Stimulated activated CD4-positive, alpha-beta T cell treated with anti-CD3 and anti-CD28 coated beads, TNF-alpha, amount 100 ng/mL, for 24 hours (primary cell): ENCODE results near the gene SMAD7.

ENCODE experiments used
- DNase-seq, 3 experiments: peaks; one replicate each; pipeline ENCODE4 v3.0.0-alpha.2; 2020; ENCODE audit warnings: low read depth in 3 of 3

The SMAD7 gene

GRCh38 chr18:48929941-48930713, 20.6 kb downstream of the SMAD7 start:
- no peak for DNase-seq

- DNase-seq, result no peak
Observed at GRCh38 chr18:48929212-48929612, 21.6 kb downstream of the SMAD7 start.

- peak in 1 of 3 experiments; percentile 68 for DNase-seq
Observed at GRCh38 chr18:48928787-48929186, 22.0 kb downstream of the SMAD7 start.

- DNase-seq, result no peak
Observed at GRCh38 chr18:48927286-48928080, 23.3 kb downstream of the SMAD7 start.

GRCh38 chr18:48926420-48926857, 24.3 kb downstream of the SMAD7 start:
- no peak for DNase-seq

GRCh38 chr18:48925491-48925780, 25.3 kb downstream of the SMAD7 start:
- no peak for DNase-seq

DNA sequence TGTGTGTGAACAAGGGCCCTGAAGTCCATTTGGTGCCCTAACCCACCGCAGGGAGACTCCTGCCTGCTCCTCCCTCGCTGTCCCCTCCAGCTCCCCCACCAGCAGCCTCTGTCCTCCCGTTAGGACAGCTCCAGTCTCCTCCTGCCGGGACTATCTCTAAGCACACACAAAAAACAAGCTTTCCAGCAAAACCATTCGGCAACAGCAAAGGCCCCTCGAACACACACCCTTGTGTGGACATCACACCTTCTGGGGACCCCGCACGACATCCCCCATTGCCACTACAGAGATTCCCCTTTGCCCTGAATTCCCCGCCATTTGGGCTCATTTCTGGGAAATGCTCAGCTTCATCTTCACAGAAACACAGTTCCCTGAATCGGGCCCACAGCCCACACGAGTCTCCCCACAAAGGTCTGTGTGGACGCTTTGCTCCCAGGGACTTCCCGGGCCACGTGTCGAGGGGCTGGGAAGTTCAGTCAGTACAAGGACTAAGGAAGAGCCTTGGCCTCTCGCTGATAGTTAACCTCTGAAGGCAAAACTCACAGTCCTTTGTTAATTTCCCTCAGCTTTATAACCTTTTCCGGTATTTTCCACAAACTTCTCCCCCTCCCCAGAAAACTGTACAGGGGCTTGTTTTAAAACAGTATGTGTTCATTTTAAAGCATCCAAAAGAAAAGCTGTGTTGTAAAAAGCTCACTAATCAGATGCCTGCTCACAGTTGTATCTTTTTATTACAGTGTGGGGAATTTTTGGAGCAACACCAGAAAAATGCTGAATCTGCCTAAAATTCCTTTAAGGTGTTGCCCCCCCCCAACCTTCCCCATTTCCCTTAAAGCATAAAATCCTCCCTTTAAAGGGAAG, 25.9 kb downstream of the SMAD7 start:
- DNase-seq, result no peak

DNA sequence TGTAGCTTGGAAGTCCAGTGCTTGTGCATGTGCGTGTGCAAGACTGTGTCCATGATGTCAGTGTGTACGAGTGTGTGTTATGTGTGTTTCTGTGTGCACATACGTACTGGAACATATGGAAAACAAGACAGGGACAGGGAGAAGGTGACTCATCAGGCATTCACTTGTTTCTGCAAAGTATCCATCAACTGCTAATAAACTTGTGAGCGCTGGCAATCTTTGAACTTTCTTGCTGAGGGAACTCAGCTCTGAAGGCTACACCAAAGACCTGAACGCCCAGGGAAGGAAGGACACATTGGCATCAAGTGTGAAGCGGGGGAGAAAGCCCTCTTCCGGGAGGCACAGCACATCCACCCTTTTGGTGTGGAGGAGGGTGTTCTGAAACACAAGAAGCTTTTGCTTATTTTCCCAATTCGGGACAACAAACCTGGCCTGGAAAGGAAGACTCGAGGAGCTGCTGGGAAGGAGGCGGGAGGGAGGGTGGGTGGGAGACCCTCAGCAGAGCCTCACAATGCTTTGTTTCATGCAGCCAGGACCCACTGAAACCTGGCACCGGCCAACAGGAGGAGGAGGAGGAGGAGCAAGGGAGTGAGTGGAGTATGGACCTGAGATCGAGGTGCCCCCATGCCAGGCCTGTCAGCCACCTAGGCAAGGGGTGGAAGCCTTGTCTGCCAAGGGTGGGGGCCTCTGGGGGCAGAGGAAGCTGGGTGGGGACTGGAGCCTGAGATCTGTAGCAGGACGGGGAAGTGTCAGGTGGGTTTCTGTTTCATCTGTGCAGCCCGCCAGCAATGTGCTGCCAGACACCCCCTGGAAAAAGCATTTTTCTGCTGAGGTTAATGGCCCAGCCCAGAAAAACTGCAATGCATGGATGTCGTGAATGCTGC, 26.8 kb downstream of the SMAD7 start:
- no peak for DNase-seq

DNA sequence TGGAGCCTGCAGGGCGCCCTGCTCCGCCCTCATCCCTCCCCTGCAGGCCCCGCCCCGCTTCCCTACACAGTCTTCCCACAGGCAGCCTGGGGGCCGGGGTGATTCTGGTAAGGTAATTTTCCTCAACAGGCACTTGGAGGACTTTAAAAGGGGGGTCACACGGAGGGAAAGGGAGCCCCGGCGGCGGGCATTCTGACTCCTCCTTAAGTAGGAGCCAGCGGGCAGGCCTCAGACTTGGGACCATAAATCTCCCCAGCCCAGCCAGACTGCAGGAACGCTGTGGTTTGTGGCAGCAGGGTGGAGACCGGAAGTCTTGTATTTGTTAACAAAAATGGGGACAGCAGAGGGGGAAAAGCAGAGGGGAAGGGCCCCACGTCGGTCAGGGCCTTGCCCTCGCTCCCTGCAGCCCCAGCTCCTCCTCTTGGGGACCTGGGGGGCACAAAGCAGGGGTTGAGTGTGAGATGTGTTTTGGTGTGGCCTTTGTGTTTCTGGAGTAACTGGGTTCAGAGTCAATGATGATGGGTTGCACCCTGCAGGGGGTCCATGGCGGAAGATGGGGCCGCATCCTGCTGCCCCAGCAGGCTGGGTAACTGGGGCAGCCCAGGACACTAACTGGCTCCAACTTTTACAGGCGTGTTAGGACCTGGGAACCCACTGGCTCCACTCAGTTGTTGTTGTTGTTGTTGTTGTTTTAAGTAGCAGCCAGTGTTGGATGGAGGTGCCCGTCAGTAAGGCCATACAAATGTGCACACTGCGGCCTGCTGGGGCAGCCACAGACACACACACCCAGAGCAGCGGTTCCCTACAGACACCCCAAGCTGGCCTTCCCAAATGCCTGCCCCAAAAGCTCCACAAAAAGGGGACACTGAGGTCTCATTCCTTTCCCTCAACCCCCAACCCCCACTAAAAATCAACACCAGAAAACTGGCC, 27.7 kb downstream of the SMAD7 start:
- no peak for DNase-seq

DNA sequence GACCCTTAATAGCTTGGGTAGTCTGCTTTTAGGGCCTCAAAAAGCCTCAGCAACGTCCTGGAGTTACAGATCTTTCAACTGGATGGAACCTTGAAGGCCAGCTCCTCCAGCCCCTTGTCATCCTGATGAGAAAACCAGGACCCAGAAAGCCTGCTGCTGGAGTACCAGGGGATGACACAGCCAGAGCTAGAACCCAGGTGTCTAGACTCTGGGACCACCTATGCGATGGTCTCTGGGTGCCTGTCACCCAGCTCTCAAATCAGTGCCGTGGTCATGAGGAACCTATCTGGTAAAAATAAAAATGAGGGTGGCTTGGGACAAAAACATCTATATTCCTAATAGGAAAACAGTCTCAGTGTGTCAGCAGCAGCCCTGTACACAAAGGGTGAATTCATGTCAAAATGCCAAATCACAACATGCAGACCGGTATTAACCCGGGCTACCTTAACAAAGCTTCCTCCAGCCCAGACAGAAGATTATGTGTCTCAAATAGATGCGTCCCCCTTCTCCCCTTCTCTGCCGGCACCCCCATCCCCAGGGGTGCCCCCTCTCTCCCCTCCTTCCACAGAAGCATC, 28.5 kb downstream of the SMAD7 start:
- no peak for DNase-seq

GRCh38 chr18:48921305-48922225, 29.2 kb downstream of the SMAD7 start:
- no peak for DNase-seq

DNA sequence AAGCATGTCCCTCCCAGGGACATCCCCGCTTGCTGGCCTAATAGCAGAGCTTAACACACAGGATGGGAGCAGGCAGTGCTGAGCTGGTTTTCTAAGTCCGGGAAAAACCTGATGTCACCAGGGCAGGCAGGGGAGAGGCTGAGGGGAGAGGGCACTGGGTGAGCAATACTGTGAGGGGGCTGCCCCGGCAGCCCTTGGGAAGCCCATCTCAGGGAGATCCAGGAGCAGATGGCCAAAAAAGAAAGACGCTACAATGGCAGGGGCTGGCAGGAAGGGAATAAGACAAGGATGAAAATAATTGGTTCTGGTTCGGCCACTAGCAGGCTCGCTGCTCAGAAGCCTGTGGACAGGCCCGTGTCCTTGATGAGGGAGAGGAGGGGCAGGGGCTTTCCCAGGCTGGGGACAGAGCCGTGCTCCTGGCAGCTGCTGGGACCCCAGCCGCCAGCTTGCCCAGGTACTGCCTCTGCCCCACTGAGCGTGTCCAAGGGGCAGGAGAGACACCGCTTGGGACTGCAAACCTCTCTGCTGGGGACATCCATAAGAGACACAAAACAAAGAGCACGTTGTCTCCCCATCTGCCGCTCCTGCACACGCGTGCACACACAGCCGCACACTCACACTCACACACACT, 30.2 kb downstream of the SMAD7 start:
- no peak for DNase-seq

DNA sequence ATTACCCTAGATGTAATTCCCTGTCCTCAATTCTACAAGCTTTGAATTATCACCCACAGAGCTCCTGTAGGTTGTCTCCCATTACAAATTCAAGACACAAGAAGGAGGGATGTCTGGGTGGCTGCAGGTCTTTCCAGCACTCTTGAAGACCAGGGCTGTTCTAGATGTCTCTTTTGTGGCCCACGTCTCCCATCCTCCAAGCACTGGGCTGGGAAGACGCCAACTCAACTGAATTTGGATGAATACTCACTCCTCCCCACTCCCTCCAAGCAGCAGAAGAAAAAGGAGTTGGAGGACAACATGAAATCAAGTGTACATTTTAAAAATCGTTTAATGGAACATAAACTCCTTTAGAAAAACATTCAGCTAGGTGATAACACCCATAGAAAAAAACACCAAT, 31.2 kb downstream of the SMAD7 start:
- no peak for DNase-seq

DNA sequence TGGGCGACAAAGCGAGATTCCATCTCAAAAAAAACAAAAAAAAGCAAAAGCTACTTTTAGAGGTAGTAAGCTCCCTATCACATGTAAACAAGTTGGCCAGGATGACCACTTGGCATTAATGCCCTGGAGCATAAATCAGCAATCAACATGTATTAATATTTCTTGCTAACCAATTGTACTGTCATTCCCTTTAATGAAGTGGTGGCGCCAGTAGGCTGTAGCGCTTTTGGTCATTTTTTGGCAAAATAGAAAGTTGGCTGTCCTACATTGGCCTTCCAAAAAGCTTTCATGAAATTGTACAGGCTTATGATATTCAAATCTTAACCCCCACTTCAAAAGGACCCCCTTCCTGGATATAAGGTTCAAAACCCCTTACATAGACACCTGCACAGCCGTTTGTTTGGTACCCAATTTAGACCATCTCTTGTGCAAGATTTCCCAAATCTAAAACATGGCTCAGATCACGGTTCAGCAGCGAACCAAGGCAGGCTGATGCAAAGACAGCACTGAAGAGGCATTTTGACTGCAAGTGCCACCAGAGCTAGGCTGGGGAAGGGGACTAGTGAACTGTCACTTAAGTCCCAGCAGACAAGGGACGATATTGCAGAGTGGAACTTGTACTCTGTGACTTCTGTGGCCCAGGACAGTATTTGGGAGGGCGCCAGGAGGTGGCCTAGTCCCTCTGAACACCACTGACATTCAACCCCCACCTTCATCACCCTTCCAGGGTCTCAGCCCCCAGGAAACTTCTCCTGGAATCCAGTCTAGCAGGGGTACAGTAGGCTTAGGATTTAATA, 31.9 kb downstream of the SMAD7 start:
- no peak for DNase-seq

- DNase-seq, result no peak
Observed at GRCh38 chr18:48917579-48918517, 32.9 kb downstream of the SMAD7 start.
